ENCODE results near the gene ICAM1.

- TF ChIP-seq POLR2A (IDR thresholded peaks at IDR 0.05) (no peak), POLR2AphosphoS5 (IDR thresholded peaks at IDR 0.05) (no peak)
Observed at GRCh38 chr19:10268071-10268470, 2.8 kb upstream of the ICAM1 start.
